ENCODE measurements around the gene VKORC1.

The VKORC1 gene

DNA sequence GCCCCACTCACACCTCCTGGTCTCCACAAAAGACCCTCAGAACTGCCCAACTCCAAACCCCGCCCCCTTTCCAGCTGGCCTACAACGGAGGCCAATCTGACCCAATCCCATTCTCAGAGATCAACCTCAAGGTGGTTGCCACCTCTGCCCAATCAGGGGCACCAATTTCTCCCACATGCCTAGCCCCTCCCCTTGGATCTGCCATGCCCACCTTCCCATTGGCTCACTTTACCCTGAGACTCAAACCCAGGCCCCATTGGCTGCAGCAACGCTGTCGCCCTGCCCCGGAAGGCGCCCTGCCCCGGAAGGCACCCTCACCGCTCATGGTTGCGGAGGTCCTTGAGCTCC is 31.1 kb downstream of the VKORC1 start:
- DNase-seq (ENCODE audit: low spot score), result no peak

- DNase-seq (ENCODE audit: low spot score), result no peak
Observed at GRCh38 chr16:31061813-31062440, 32.7 kb downstream of the VKORC1 start.

DNA sequence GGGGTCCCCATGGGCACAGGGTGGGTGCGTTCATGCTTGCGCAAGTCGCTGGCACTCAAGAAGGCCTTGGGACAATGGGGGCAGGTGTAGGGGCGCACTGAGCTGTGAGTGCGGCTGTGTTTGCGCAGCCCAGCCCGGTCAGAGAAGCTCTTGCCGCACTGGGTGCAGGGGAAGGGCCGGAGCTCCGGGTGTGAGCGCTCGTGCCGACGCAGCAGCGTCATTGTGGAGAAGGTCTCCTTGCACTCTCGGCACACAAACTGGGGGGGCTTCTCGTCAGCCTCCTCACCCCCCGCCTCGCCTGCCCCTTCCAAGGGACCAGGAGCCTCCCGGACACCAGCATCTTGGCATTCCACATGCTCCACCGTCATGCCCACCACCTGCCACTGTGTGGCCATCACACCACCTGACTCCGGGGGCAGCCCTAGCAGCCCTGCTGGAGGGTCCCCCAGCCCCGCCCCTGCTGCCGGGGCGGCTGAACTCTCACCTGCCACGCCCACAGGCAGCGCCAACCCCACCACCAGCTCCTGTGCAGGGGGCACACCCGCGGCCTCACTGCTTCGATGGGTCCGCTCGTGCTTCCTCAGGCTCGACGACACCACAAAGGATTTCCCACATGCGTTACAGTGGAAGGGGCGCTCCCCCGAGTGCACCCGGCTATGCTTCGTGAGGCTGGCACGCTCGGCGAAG is 33.3 kb downstream of the VKORC1 start:
- no peak for DNase-seq (ENCODE audit: low spot score)

DNA sequence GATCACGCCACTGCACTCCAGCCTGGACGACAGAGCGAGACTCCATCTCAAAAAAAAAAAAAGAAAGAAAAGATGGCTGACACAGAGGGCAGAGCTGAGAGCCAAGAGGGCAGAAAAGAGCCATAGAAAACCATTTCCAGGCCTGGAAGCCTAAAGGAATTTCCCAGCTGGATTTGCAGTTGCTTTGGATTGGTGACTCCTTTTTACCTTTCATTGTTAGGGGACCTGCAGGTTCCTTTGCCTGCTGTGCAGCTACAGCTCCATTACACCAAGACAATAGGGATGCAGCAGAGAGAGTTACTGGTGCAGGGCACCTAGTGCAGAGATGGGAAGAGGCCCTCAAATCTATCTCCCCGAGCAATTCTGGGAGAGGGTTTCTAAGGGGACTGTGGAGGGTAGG is 39.0 kb downstream of the VKORC1 start:
- no peak for DNase-seq (ENCODE audit: low spot score)

DNA sequence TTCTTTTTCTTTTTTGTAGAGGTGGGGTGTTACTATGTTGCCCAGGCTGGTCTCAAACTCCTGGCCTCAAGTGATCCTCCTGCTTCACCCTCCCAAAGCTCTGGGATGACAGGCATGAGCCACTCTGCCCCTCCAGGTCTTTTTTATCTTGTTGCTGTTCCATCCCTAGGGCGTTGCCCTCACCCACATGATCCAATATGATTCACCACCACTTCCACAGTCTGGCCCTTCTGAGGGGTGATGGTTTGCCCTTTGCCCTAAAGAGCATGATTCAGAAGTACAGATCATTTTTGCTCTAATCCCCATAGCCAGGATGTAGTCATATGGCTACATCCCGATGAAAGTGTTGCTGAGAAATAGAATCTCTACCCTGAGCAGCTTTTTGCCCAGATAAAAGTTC is 42.5 kb downstream of the VKORC1 start:
- DNase-seq (ENCODE audit: low spot score), result no peak

DNA sequence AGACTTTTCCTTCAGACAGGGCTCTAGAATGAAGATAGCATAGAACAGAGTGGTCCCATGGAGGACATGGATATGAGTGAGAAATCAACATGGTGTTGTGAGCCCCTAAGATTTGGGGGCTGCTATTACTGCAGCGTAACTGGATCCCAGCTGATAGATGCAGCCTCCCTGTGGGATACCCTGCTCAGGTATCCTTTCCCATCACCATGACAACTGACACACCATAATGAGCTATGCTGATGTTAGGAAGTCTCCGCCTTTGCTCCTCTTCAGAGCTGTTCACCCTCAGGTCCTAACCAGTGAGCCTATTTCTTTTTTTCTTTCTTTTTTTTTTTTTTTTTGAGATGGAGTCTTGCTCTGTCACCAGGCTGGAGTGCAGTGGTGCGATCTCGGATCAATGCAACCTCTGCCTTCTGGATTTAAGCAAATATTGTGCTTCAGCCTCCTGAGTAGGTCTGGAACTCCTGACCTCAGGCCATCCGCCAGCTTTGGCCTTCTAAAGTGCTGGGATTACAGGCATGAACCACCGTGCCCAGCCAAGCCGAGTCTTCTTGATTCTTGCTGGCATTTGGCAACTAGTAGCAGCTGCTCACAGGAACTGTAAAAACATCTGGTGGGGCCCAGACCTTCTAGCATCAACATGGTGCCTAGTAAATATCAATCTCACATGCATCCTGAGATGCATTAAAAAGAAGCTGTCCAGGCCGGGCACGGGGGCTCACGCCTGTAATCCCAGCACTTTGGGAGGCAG is 44.1 kb downstream of the VKORC1 start:
- DNase-seq (ENCODE audit: low spot score), result no peak

DNA sequence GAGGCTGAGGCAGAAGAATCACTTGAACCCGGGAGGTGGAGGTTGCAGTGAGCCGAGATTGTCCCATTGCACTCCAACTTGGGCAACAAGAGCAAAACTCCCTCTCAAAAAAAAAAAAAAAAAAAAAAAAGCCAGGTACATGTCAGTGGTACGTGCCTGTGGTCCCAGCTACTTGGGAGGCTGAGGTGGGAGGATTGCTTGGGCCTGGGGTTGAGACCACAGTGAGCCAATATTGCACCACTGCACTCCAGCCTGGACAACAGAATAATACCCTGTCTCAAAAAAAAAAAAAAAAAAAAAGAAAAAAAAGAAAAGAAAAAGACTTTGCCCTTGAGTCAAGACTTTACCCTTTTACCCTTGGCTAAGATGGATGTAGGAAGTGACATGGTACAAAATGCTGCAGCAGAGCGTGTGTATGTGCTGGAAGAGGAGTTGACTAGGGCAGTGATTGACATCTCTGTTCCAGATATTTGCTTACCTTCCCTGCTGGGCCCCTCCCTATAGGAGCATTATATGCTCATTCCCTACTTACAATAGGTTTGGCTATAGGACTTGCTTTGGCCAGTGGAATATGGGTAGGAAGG is 50.6 kb downstream of the VKORC1 start:
- DNase-seq (ENCODE audit: low spot score), result no peak

DNA sequence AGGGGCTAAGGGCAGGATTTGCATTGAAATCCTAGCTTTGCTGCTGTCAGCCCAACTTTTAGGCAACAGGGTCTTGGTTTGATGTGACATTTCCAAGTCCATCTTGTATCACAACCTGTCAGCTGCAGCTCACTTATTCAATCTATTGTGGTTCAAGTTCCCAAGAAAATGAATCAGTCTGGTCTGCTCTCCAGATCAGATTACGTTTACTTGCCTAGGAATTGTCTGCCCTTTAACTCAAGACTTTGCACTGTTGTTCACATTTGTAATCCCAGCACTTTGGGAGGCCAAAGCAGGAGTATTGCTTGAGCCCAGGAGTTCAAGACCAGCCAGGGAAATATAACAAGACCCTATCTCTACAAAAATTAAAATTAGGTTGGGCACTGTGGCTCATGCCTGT is 51.2 kb downstream of the VKORC1 start:
- DNase-seq (ENCODE audit: low spot score), result no peak

- DNase-seq (ENCODE audit: low spot score), result no peak
Observed at GRCh38 chr16:31042866-31043265, 51.7 kb downstream of the VKORC1 start.
